ENCODE data around the gene MRTFA.

The MRTFA gene

GRCh38 chr22:40582063-40582462 is 54.5 kb downstream of the MRTFA start:
- H3K4me3 ChIP-seq (ENCODE audit: low read depth in 1 of 2, low read length in 1 of 2) = no peak overlapping the region
- no peak for TF ChIP-seq CTCF (IDR thresholded peaks at IDR 0.05)
- H3K27ac ChIP-seq = no peak overlapping the region
- H3K36me3 ChIP-seq = peaks cover 9% of the 10 kb centered on the region
- no peaks in the 10 kb centered on the region for H3K27me3 ChIP-seq
- H3K4me1 ChIP-seq (ENCODE audit: control insufficient read depth in 1 of 2, insufficient read depth in 1 of 2, low read depth in 1 of 2, low read length in 1 of 2) = no peaks in the 10 kb centered on the region
- no peaks in the 10 kb centered on the region for H3K9me3 ChIP-seq

GRCh38 chr22:40580631-40581030 is 55.9 kb downstream of the MRTFA start:
- Histone ChIP-seq H3K4me3 (ENCODE audit: low read depth in 1 of 2, low read length in 1 of 2) (no peak overlapping the region), H3K27ac (no peak overlapping the region), H3K27me3 (no peaks in the 10 kb centered on the region), H3K36me3 (peaks cover 5% of the 10 kb centered on the region), H3K9me3 (no peaks in the 10 kb centered on the region), H3K4me1 (ENCODE audit: control insufficient read depth in 1 of 2, insufficient read depth in 1 of 2, low read depth in 1 of 2, low read length in 1 of 2) (no peaks in the 10 kb centered on the region)
- TF ChIP-seq CTCF (IDR thresholded peaks at IDR 0.05) = no peak

GRCh38 chr22:40578171-40578570 is 58.3 kb downstream of the MRTFA start:
- H3K9me3 ChIP-seq = no peaks in the 10 kb centered on the region
- no peak overlapping the region for H3K27ac ChIP-seq
- H3K27me3 ChIP-seq = no peaks in the 10 kb centered on the region
- no peaks in the 10 kb centered on the region for H3K36me3 ChIP-seq
- H3K4me1 ChIP-seq (ENCODE audit: control insufficient read depth in 1 of 2, insufficient read depth in 1 of 2, low read depth in 1 of 2, low read length in 1 of 2) = peaks cover 4% of the 10 kb centered on the region in 2 experiments
- no peak for TF ChIP-seq CTCF (IDR thresholded peaks at IDR 0.05)
- H3K4me3 ChIP-seq (ENCODE audit: low read depth in 1 of 2, low read length in 1 of 2) = no peak overlapping the region

GRCh38 chr22:40572976-40573375 is 63.5 kb downstream of the MRTFA start:
- no peaks in the 10 kb centered on the region for H3K9me3 ChIP-seq
- H3K27me3 ChIP-seq = no peaks in the 10 kb centered on the region
- H3K4me3 ChIP-seq (ENCODE audit: low read depth in 1 of 2, low read length in 1 of 2) = no peak overlapping the region
- TF ChIP-seq CTCF (IDR thresholded peaks at IDR 0.05) = no peak
- H3K4me1 ChIP-seq (ENCODE audit: control insufficient read depth in 1 of 2, insufficient read depth in 1 of 2, low read depth in 1 of 2, low read length in 1 of 2) = peaks cover 17 to 19% of the 10 kb centered on the region in 2 experiments
- H3K36me3 ChIP-seq = no peaks in the 10 kb centered on the region
- H3K27ac ChIP-seq = peak overlapping the region; percentile 23

- Histone ChIP-seq H3K4me1 (ENCODE audit: control insufficient read depth in 1 of 2, insufficient read depth in 1 of 2, low read depth in 1 of 2, low read length in 1 of 2) (peaks cover 17 to 19% of the 10 kb centered on the region in 2 experiments), H3K36me3 (no peaks in the 10 kb centered on the region), H3K4me3 (ENCODE audit: low read depth in 1 of 2, low read length in 1 of 2) (no peak overlapping the region), H3K9me3 (no peaks in the 10 kb centered on the region), H3K27me3 (no peaks in the 10 kb centered on the region), H3K27ac (no peak overlapping the region)
- no peak for TF ChIP-seq CTCF (IDR thresholded peaks at IDR 0.05)
These were observed 64.6 kb downstream of the MRTFA start for GRCh38 chr22:40571887-40572286.
